Activated naive CD8-positive, alpha-beta T cell (primary cell): ENCODE data around the gene ENPP6.
"Not testable (repeated sequence)": the region's sequence is repeated elsewhere in the genome, so short reads cannot be mapped to it uniquely, and the experiment has no call there.

Source experiments
- H3K27ac Mint-ChIP-seq: one replicate; pipeline ENCODE4 v1.8.0; 2021; ENCODE audit warnings: mixed read lengths
- H3K27me3 Mint-ChIP-seq: one replicate; pipeline ENCODE4 v1.8.0; 2021; ENCODE audit warnings: mixed read lengths
- H3K36me3 Mint-ChIP-seq: one replicate; pipeline ENCODE4 v1.8.0; 2021; ENCODE audit warnings: mixed read lengths
- H3K4me1 Mint-ChIP-seq: one replicate; pipeline ENCODE4 v1.8.0; 2021; ENCODE audit warnings: low read depth, mixed read lengths
- H3K4me3 Mint-ChIP-seq: one replicate; pipeline ENCODE4 v1.8.0; 2021; ENCODE audit warnings: mild to moderate bottlenecking, mixed read lengths
- H3K9me3 Mint-ChIP-seq: one replicate; pipeline ENCODE4 v1.8.0; 2021; ENCODE audit warnings: low read depth, mixed read lengths

The ENPP6 gene

GRCh38 chr4:184207734-184208607 lies 9.7 kb downstream of the ENPP6 start:
- not testable (repeated sequence) for H3K4me3 Mint-ChIP-seq, H3K4me1 Mint-ChIP-seq, H3K27ac Mint-ChIP-seq, H3K36me3 Mint-ChIP-seq, H3K9me3 Mint-ChIP-seq, H3K27me3 Mint-ChIP-seq

DNA sequence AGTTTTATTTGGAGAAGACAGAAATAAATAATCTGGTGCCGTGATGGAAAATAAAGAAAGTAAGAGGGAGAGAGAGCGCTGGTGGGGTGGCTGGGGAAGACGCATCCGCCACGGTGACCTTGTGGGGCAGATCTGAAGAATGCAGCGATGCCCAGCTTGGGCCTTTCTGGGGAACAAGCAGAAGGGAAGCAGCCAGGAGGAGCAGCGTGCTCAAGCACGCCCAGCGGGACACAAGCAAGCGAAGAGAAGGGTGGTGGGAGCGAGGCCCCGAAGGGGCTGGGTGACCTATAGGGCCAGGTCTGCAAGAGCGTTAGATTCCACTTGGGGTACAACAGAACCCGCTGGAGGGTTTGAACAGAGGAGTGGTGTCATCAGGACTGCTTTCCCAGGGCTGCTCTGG lies 12.4 kb downstream of the ENPP6 start:
- no peak overlapping the region for H3K27ac Mint-ChIP-seq
- H3K27me3 Mint-ChIP-seq = peaks cover 11% of the 10 kb centered on the region
- no peaks in the 10 kb centered on the region for H3K36me3 Mint-ChIP-seq
- no peaks in the 10 kb centered on the region for H3K4me1 Mint-ChIP-seq
- H3K4me3 Mint-ChIP-seq = no peak overlapping the region
- no peaks in the 10 kb centered on the region for H3K9me3 Mint-ChIP-seq

DNA sequence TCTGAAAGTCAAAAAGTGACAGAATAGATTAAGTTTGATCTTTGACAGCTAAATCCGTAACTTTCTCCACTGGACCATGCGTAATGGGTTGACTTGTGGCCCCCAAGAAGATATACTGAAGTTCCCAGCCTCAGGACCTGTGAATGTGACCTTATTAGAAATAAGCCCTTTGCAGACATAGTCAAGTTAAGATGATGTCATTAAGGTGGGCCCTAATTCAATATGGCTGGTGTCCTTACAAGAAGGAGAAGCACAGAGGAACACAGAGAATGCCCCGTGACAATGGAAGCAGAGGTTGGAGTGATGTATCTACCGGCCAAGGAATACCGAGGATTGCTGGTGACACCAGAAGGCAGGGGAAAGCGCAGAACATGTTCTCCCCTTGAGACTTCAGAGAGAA lies 14.4 kb downstream of the ENPP6 start:
- Mint-ChIP-seq H3K4me1 (no peaks in the 10 kb centered on the region), H3K4me3 (no peak overlapping the region), H3K9me3 (no peaks in the 10 kb centered on the region), H3K36me3 (no peaks in the 10 kb centered on the region), H3K27ac (no peak overlapping the region), H3K27me3 (peaks cover 11% of the 10 kb centered on the region)

GRCh38 chr4:184201179-184201578 lies 16.5 kb downstream of the ENPP6 start:
- Mint-ChIP-seq H3K9me3 (no peaks in the 10 kb centered on the region), H3K27me3 (peaks cover 11% of the 10 kb centered on the region), H3K36me3 (no peaks in the 10 kb centered on the region), H3K4me1 (no peaks in the 10 kb centered on the region), H3K4me3 (no peak overlapping the region), H3K27ac (no peak overlapping the region)

DNA sequence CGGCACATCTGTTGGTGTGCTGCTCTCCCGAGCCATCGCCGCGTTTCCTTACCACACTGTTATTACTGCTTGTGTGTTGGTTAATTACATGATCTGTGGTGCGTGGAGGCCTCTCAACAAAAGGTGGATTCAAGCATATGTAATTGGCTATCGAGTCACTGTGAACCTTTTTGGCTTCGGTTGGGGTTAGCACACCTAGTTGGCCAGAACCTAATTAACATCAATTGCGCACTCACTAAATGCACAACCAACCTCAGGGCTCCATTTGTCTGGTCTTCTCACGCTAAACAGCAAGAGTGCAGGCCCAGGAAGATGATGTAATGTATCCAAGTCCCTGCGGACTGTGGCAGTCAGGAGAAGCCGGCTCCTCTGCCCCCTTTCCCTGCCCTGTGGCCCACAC lies 17.4 kb downstream of the ENPP6 start:
- no peaks in the 10 kb centered on the region for H3K4me1 Mint-ChIP-seq
- no peaks in the 10 kb centered on the region for H3K36me3 Mint-ChIP-seq
- no peak overlapping the region for H3K27ac Mint-ChIP-seq
- H3K4me3 Mint-ChIP-seq = no peak overlapping the region
- H3K27me3 Mint-ChIP-seq = peaks cover 6% of the 10 kb centered on the region
- H3K9me3 Mint-ChIP-seq = no peaks in the 10 kb centered on the region

- no peaks in the 10 kb centered on the region for H3K36me3 Mint-ChIP-seq
- H3K4me1 Mint-ChIP-seq = no peaks in the 10 kb centered on the region
- H3K4me3 Mint-ChIP-seq = no peak overlapping the region
- no peak overlapping the region for H3K27ac Mint-ChIP-seq
- no peaks in the 10 kb centered on the region for H3K9me3 Mint-ChIP-seq
- H3K27me3 Mint-ChIP-seq = peaks cover 4% of the 10 kb centered on the region
Measured at GRCh38 chr4:184199780-184200179, 17.9 kb downstream of the ENPP6 start.

GRCh38 chr4:184198190-184198589 lies 19.5 kb downstream of the ENPP6 start:
- Mint-ChIP-seq H3K27ac (no peak overlapping the region), H3K27me3 (peaks cover 2% of the 10 kb centered on the region), H3K36me3 (no peaks in the 10 kb centered on the region), H3K4me3 (no peak overlapping the region), H3K4me1 (no peaks in the 10 kb centered on the region), H3K9me3 (no peaks in the 10 kb centered on the region)

DNA sequence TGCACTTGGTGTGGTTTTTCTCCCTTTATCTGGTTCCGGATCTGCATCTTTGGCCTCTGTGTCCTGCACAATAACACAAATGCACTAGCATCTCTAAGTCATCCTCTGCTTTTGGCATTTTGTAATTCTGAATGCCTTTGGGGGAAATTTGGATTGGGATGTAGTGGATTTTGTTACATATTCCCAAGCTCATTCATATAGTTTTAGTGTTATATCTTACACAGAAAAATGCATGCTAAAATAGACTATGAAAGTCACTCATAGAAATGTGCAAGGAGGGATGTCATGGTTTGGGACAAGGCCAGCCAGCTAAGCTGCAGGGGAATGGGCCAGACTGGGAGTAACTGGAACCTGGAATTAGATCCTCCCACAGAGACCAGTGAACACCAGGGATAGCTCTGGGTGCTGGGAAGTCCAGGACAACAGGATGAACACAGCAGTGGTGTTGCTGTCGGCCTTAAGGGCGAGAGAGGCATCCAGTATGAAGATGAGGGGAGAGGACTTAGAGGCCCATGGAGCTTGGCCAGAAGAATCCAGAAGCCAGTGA lies 20.1 kb downstream of the ENPP6 start:
- H3K36me3 Mint-ChIP-seq = no peaks in the 10 kb centered on the region
- H3K4me3 Mint-ChIP-seq = no peak overlapping the region
- peaks cover 2% of the 10 kb centered on the region for H3K27me3 Mint-ChIP-seq
- no peaks in the 10 kb centered on the region for H3K9me3 Mint-ChIP-seq
- no peaks in the 10 kb centered on the region for H3K4me1 Mint-ChIP-seq
- no peak overlapping the region for H3K27ac Mint-ChIP-seq

- no peaks in the 10 kb centered on the region for H3K4me1 Mint-ChIP-seq
- H3K27me3 Mint-ChIP-seq = peaks cover 2% of the 10 kb centered on the region
- H3K4me3 Mint-ChIP-seq = no peak overlapping the region
- no peaks in the 10 kb centered on the region for H3K9me3 Mint-ChIP-seq
- no peak overlapping the region for H3K27ac Mint-ChIP-seq
- no peaks in the 10 kb centered on the region for H3K36me3 Mint-ChIP-seq
Measured at GRCh38 chr4:184196730-184197385, 20.8 kb downstream of the ENPP6 start.

DNA sequence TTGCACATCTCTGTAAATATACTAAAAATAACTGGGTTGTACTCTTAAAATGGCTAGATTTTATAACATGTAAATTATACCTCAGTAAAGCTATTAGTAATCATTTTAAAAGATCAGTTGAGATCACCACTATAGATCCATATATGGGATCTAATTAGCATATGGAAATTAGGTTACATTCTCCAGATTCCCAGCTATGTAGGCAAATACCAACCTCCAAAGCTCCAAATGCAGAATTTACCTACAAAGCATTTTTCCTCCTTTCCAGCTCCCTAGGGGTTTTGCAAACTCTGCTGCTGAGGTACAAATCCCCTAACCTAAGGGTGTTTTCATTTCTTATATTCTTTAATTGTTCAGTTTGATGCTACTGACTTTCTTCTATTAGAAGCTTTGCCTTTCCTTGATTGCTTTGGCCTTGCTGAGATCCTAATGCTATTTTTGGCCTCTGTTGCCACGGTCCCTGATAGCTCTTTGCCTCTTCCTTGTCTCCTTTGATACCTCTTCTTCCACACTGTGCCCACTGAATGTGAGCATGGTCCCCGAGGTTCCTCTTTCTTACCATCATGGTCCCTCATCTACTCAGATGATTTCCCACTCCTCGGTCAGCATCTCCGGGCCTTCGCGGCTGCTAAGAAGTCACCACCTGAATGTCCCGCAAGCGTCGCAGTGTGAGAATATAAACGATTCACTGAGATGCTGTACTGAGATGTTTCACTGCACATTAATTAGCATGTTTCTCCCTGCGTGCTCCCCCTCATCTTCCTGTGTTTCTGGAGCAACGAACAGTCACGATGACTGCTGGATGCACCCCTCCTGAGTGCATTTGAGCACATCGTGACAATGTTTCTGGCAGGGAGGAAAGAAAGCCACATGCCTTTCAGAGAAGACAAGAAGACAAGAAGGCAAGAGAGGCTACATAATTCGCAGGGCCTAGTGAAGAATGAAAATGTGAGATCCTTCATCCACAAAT lies 23.8 kb downstream of the ENPP6 start:
- Mint-ChIP-seq H3K4me1 (no peaks in the 10 kb centered on the region), H3K27me3 (no peaks in the 10 kb centered on the region), H3K36me3 (no peaks in the 10 kb centered on the region), H3K4me3 (no peak overlapping the region), H3K27ac (no peak overlapping the region), H3K9me3 (no peaks in the 10 kb centered on the region)

- H3K4me3 Mint-ChIP-seq = no peak overlapping the region
- no peaks in the 10 kb centered on the region for H3K4me1 Mint-ChIP-seq
- no peaks in the 10 kb centered on the region for H3K27me3 Mint-ChIP-seq
- H3K27ac Mint-ChIP-seq = no peak overlapping the region
- H3K9me3 Mint-ChIP-seq = no peaks in the 10 kb centered on the region
- H3K36me3 Mint-ChIP-seq = no peaks in the 10 kb centered on the region
Measured at GRCh38 chr4:184192933-184193332, 24.7 kb downstream of the ENPP6 start.

- no peaks in the 10 kb centered on the region for H3K27me3 Mint-ChIP-seq
- H3K4me1 Mint-ChIP-seq = no peaks in the 10 kb centered on the region
- no peaks in the 10 kb centered on the region for H3K9me3 Mint-ChIP-seq
- H3K4me3 Mint-ChIP-seq = no peak overlapping the region
- H3K36me3 Mint-ChIP-seq = no peaks in the 10 kb centered on the region
- H3K27ac Mint-ChIP-seq = no peak overlapping the region
Measured at GRCh38 chr4:184191267-184191666, 26.4 kb downstream of the ENPP6 start.

GRCh38 chr4:184190711-184191110 lies 27.0 kb downstream of the ENPP6 start:
- no peak overlapping the region for H3K27ac Mint-ChIP-seq
- H3K4me3 Mint-ChIP-seq = no peak overlapping the region
- H3K27me3 Mint-ChIP-seq = no peaks in the 10 kb centered on the region
- H3K9me3 Mint-ChIP-seq = no peaks in the 10 kb centered on the region
- no peaks in the 10 kb centered on the region for H3K4me1 Mint-ChIP-seq
- H3K36me3 Mint-ChIP-seq = no peaks in the 10 kb centered on the region

DNA sequence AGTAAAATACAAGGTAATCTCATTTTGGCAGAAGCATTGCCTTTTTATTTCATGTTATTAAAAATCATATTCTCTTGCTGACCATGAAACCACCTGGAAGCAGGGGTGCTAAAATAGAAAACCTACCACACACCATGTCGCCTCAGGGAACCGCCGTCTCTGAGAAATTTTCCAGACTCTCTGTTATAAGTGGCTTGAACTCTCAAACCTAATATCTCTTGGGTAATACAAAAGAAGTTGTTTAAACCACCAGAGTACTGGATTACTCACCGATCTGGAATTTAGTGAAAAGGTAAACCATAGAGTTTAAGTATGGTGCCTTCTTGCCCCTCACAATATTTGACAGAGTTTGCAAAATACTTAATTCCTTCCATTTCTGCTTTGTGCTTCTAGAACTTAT lies 27.7 kb downstream of the ENPP6 start:
- Mint-ChIP-seq H3K27me3 (no peaks in the 10 kb centered on the region), H3K4me3 (no peak overlapping the region), H3K9me3 (no peaks in the 10 kb centered on the region), H3K36me3 (no peaks in the 10 kb centered on the region), H3K4me1 (no peaks in the 10 kb centered on the region), H3K27ac (no peak overlapping the region)
